Activated CD8-positive, alpha-beta memory T cell treated with anti-CD3 and anti-CD28 coated beads for 48 hours (primary cell): Measurements from ENCODE around the gene FBF1.
"Not testable (repeated sequence)": the region's sequence is repeated elsewhere in the genome, so short reads cannot be mapped to it uniquely, and the experiment has no call there.

ENCODE experiments used
- DNase-seq, 3 experiments: peaks; one replicate each; pipeline ENCODE4 v3.0.0-alpha.2; 2020; ENCODE audit warnings: low read depth in 2 of 3, low spot score in 2 of 3

The FBF1 gene

DNA sequence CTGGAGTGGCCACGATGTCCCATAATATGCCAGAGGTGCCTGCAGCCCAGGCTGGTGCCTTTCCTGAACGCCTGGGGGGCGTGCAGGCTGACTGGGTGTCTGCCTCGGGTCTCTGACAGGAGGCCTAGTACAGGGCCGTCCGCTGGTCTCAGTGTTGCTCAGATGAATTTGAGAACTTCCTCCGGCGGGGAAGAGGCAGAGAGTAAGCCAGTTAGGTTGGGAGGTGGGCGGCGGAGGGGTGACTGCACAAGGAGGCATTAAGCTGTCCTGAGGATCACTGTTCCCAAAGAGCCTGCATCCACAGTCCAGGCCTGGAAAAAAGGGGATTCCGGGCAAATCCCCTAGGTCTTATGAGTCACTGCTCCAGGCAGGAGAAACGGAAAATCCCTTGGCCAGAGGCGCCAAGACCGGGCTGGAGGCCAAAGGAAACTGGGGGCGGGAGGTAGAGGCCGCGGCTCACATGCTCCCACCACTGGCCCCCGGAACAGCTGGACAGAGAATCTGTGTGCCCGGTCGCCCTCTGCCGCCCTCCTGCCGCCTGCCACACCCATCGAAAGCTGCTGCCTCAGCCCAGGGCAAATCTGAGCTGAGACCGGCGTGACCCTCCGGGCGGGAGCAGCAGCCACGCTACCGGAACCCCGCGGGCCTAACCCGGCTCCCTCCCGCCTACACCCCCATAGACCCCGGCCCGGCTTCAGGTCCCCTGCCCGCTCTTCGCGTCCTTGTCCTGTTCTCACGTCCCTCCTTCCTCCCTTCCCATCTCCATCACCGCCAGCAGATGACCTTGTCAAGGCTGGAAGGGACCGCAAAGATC is 63.7 kb downstream of the FBF1 start:
- no peak for DNase-seq

DNA sequence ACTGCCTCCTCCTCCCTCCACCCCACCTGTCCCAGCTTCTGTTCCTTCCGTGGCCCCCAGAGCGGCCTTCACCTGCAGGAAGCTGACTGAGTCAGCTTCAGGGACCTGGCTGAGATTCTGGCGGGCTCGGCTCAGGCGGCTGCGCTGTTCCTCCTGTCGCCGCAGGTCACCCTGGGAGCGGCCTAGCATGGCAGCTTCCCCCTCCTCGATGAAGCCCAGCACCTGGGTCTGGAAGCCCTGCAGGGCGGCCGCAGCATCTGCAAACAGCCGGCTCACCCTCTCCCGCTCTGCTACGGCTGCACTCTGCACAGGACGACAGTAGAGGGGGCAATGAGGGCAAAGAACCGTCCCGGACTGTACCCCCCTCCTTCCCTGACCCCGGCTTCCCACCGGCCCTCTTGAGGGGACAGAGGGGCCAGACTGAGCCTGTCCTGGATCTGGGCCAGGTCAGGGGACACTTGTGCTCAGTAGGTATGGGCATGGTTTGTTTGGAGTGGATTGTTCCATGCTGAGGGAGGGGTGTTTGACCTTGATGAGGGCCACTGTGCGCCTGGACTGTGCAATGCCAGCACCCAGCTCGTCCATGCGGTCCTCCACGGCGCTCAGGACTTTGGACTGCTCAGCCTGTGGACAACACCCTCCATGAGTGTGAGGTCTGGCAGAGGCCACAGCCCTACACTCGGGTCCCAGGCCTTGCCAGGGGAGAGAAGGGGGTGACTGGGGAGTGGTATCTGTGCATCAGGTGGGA is 64.5 kb downstream of the FBF1 start:
- peak in 1 of 3 experiments; percentile 41 for DNase-seq

DNA sequence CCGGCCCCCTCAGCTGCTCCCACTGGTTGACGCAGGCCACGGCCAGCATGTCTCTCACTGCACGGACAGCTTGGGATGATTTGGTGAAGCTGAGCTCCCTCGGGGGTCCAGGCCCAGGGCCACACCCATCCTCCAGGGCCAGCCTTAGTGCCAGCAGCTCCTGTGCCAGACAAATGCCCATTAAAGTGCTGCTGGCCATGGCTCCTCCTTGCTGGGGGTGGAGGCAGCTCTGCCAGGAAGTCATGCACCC is 65.0 kb downstream of the FBF1 start:
- DNase-seq = no peak

DNA sequence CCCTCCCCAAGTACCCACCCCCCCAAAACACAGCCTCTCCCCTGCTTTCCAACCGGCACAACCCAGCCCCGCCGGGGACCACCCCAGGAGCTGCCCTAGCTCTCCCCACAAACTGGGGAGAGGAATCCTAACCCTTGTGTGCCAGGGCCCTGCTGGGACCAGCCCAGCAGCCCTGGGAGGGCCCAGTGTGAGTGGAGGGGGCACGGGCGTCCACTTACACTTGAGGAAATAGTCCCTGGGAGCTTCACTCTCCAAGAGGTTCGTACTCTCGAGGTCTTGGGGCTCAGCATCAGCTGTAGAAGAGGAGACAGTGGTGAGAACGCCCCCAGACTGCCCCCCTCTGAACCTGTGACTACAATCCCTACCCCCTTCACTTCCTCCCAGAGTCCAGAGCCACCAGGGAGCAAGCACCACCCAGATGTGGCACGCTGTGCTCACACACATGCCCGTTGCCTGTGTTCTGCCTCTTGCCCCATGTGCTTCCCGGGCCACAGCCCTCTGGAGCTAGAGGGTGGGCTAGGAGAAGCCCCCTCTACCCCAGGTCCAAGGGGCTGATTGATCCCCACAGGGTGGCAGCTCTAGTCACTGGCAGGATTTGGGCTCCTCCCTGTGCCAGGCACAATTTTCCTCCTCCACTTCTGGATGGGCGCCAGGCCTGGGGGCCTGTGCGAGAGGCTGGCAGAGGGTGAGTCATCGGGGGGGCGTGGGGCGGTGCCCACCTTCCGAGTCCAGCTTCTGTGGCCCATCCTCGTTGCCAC is 65.5 kb downstream of the FBF1 start:
- no peak for DNase-seq

DNA sequence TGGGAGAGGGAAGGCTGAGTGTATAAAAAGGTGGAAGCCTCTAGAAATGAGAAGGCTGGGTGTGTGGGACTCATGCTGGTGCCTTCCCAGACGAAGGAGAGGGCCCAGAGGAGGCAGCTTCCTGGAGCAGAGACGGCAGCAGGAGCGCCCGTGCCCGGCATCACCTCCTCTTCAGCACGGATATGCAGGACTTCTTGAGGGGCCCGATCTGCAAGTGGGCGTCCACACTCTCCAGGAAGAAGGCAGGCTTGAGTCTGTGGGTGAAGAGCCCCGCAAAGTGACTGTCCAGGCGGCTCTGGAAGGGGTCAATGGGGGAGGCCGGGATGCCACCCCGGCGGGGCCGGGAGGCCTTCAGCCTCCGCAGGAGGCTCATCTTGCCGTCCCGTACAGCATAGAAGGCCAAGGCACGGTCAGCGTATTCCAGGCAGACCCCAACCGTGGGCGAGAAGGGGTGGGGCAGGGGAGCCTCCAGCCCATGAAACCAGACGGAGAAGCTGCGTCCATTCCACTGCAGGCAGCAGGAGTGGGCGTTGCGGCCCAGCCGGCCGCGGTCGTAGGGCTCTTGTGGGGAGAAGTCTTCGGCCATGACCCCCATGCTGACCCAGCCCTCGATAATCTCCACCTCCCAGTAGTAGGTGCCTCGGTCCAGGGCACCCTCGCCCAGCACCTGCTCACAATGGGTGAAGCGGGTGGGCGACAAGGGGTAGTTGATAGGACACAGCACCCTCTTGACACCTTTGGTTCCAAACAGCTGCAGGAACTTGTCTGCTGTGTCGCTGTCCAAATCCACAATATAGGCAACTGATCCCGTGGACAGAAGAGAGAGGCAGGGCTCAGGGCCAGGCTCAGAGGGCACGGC is 66.3 kb downstream of the FBF1 start:
- DNase-seq = no peak

DNA sequence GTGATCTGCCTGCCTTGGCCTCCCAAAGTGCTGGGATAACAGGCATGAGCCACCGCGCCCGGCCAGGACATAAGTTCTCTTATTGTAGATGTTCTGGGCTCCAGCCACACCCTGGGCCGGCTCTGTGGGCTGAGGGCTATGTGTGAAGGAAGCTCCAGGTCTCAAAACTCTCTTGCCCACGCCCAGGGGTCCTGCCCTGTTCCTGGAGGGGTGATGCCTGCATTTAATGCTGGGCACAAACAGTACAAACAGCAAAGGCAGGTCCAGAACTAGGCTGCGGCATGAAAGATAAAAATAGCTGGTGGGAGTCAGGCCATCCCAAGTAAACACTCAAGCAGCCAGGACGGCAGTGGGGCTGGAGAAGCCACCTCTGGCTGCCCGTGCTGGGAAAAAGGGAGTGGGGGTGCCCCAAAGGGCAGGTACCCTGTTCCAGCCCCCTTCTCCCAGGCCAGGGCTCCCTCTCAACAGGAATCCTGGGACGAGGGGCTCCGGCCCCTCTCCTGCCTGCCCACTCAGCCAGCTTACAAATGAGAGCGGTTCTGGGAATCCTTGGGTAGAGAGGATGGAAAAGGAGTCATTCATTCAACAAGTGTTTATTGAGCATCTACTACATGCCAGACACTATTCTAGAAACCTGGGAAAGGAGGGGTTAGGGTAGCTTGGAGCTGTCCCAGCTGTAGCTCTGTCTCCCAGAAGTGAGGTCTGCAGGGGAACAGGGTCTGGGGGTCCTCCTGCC is 67.1 kb downstream of the FBF1 start:
- no peak for DNase-seq

DNA sequence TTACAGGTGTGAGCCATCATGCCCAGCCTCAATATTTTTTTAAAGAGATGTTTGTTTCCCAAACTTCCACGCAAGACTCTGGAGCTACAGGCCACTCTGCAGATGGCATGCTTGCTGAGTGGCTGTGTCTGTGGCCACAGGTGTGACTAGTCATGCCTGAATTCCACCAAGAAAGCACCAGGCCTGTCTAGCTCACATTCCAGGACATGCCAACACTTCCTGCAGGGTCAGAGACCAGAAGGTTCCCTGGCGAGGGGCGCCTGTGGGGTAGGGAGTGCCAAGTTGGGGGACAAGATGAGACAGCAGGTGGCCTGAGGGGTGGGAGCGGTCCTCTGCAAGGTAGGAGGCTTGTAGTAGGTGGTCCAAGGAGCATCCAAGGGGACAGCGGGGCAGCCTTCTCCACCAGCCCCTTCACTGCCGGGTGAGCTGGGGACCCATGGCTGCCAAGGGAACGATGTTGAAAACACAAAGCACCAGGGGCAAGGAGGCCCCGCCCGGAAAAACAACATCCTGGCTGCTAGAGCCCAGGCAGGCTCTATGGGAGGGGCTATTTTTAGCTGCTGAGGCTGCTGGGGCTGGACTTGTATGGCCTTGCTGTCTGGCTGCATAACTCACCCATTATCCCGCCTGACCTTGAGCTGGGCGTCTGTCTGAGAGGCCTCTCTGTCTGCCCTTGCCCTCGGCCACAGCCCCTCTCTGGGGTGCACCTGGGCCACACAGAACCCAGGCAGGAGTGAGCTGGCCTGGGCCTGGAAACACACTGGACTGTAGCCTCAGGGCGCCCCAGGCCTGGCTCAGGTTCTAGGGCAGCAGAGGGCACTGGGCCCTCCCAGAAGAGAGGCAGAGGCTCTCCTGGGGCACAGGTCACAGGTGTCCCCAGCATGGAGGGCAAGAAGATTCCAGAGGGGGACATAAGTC is 68.1 kb downstream of the FBF1 start:
- no peak for DNase-seq

DNA sequence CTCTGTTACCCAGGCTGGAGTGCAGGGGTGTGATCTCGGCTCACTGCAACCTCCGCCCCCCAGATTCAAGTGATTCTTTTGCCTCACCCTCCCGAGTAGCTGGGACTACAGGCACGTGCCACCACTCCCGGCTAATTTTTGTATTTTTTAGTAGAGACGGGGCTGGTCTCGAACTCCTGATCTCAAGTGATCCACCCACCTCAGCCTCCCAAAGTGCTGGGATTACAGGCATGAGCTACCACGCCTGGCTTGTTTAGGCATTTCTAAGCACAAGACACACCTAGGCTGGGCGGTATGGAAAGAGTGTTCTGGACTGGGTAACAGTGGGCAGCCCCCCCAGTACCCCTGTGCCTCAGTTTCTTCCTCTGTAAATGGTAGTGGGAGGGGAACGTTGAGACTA is 70.6 kb downstream of the FBF1 start:
- DNase-seq = not testable (repeated sequence)

DNA sequence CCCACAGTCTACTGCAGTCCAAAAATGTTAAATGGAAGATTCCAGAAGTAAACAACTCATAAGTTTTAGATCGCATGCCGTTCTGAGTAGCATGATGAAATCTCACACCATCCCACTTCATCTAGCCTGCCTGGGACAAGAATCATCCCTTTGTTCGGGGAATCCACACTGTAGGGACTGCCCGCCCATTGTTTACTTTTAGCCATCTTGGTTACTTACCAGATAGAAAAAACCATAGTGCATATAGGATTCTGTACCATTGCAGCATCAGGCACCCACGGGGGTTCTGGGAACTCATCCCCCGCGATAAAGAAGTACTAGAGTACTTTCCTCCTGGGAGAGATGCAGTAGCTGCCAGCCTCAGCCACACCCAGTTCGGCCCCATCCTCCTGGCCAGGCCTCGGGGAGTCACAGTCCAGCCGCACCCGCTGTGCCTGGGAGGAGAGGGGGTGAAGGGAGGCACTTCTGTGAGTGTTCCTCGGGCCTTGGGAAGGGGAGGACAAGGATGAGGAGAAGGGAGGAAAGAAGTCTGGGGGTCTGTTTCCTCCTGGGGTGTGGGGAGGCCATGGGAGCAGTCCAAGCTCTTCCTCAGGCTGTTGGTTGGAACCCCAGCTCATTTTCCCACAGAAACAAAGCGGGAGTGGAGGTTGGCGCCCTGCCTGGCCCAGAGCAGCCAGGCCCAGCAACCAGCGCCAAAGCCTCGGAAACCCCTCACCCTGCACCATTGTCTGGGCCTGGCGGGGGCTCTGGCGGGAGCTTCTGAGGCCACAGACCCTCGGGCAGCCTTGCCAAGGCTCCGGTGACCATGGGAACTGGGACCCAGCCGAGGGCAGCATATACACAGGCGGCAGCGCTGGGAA is 71.3 kb downstream of the FBF1 start:
- DNase-seq = no peak

DNA sequence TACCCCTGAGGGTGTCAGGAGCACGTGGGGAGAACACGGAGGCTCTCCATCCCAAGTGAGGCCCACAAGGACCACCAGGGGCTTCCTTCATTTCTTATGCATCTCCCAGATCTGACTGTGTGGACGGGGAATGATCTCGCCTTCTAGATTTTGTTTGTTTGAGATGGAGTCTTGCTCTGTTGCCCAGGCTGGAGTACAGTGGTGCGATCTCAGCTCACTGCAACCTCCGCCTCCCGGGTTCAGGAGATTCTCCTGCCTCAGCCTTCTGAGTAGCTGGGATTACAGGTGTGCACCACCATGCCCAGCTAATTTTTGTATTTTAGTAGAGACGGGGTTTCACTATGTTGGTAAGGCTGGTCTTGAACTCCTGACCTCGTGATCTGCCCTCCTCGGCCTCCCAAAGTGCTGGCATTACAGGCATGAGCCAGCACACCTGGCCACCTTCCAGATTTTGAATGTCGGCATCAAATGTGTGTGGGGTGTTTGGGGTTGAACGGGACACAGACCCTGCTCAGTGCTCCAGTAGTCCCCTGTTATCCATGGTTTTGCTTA is 72.0 kb downstream of the FBF1 start:
- not testable (repeated sequence) for DNase-seq

DNA sequence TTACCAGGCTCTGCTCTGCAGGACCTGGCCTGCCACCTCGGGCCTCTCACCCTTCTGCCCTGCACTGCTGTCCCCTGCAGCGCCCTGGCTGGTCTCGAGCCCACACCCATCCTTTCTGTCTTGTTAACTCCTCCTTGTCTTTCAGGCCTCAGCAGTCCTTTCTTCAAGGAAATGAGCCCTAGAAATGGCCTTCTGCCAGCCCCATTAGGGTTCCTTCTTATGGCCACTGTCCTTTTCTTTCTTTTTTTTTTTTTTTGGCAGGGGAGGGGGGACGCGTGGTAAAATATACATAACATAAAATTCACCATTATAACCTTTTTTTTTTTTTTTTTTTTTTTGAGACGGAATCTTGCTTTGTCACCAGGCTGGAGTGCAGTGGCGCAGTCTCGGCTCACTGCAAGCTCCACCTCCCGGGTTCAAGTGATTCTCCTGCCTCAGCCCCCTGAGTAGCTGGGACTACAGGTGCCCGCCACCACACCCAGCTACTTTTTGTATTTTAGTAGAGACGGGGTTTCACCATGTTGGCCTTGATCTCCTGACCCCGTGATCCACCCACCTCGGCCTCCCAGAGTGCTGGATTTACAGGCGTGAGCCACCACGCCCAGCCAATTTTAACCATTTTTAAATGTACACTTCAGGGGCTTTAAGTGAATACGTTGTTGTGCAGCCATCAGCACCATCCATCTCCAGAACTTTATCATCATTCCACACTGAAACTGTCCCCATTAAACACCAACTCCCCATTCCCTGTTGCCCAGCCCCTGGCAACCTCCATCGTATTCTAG is 75.2 kb downstream of the FBF1 start:
- not testable (repeated sequence) for DNase-seq

DNA sequence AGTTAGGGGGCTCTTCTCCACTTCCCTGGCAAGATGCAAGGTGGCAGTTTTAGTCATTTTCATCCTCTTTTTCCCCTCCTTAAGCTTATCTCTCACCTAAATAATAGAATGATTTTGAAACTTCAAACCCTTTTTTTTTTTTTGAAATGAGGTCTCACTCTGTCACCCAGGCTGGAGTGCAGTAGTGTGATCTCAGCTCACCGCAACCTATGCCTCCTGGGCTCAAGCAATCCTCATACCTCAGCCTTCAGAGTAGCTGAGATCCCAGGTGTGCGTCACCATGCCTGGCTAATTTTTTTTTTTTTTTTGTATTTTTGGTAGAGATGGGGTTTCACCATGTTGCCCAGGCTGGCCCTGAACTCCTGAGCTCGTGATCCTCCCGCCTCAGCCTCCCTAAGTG is 76.0 kb downstream of the FBF1 start:
- not testable (repeated sequence) for DNase-seq

DNA sequence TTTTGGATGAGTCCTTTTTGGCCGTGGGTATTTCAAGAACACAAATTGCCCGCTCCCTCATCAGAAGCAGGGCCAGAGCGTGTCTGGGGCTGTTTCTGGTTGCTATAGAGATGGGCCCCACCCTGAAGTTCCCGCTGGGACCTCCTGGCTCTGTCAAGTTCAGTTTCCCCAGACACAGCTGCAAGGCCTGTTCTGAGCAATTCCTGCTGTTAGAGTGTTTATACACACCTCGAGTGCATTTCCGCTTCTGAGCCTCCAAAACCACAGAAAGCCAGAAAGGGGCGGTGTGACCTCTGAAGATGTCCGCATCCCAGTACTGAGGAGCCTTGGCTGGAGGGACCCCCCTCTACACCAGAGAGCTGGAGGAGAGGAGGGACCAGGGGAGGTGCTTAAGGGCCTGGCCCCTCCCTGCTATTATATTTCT is 76.4 kb downstream of the FBF1 start:
- DNase-seq = peak in 1 of 3 experiments; percentile 14

DNA sequence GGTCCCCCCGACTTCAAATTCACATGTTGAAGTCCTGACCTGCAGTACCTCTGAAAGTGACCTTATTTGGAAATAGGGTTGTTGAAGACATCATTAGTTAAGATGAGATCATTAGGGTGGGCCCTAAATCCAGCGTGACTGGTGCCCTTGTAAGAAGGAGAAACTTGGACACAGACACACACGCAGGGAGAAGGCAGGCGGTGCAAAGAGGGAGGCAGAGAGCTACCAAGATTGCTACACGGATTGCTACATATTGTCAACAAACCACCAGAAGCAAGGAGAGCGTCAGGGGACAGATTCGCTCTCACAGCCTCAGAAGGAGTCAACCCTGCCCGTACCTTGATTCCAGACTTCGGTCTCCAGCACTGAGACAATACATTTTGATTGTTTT is 78.9 kb downstream of the FBF1 start:
- no peak for DNase-seq
